Measurements from ENCODE around the gene C4orf50.

DNA sequence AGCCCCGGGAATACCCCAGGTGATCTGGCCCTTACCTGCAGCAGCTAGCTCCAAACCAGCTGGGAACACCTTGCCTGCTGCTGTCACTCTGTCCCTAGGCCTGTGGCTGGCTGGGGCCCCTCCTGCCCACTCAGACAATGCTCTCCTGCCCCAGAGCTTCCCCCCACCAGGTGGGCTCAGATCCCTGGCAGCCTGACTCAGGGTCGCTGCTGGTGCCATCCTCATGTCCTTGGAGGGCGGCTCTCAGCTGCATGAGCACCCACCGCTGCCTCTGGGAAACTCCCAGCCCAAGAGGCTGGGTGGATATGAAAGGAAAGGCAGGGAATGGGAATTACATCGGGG, 15.8 kb downstream of the C4orf50 start:
- no peak for TF ChIP-seq CTCF (IDR thresholded peaks at IDR 0.05; ENCODE audit: borderline replicate concordance, extremely low read depth, low read length, poor library complexity, severe bottlenecking)
- no peak for TF ChIP-seq EZH2 (IDR thresholded peaks at IDR 0.05; ENCODE audit: borderline replicate concordance, low read depth, low read length, severe bottlenecking)

Measured in DND-41 (cell line).